Left cardiac atrium (tissue), 4 donors: ENCODE data around the gene LCAT. TPM values are rescaled to one million over a fixed set of nuclear protein-coding genes. Genes with fewer than 3 reads are reported as not detected.

ENCODE experiments used
- ATAC-seq, 2 donors: fragments of 200-7000 bp; cut with Tn5 transposase; one replicate each; pipeline ENCODE4 v1.9.1; 2020; ENCODE audit warnings: mild to moderate bottlenecking in 2 of 2, moderate library complexity in 2 of 2
- DNase-seq: peaks from one replicate; pipeline ENCODE4 v3.0.0-alpha.2; 2020
- intact Hi-C, 2 donors: fragments of 100-400 bp; cut with DNase I; formaldehyde crosslinking; loops; one replicate each; pipeline versions ENCODE4 v1.14.1 to v1.15.1; 2022 to 2023
- total RNA-seq, 2 donors: library from RNA; stranded (reverse); fragmentation: NEBNext Ultra II Directional; extraction: Animal tissue kit (Norgen Biotek cat#: 25700); gene quantifications; one replicate each; pipeline ENCODE4 v1.2.1, GENCODE V29; 2021
- donor health status: DM: no; HTN: yes; CAD: no.
- donor health status: DM: no; HTN: yes; CAD: no; lungs with severe emphysema.
- donor health status: DM: yes; HTN: yes; CAD: no.
- donor health status: Dilated cardiomyopathy.

The LCAT gene
- total RNA-seq, 2 donors from 2014 or later: 12.8 to 22.6 TPM

DNA sequence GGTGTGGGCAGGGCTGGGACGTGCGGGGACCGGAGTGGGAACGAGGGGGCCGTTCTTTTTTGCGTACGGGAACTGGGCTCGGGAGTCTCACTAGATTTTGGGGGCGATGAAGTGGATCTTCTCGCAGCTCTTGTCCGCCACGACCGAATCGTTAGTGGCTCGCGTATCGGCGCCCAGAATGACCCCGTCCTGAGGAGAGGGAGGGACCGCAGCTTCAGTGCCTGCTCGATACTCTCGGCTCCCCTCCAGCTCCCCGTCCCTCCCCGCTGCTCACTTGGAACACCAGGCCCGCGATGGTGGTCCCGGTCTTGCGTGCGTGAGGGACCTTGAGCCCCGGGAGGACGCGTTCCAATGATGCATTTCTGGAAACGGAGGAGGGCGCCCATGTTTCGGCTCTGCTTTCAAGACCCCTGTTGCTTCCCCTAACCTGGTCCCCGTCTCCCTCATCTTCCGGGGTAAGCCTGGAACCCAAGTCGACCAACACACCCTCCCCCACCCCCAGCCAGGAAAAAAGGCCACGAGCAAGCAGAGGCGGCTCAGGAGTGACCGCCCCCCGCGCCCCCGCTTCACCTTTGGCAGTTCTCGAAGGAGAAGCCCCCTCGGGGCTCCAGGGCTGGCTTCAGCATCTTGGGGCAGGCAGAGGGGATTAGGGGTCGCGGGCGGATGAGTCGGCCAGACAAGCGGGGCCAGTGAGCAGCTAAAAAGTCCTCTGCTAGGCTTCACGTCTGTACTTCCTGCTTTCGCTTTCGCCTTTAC is 7.6 kb downstream of the LCAT start, which contains the start of gene PSMB10:
Gene PSMB10 (minus strand): TSS at position 727 of the 756 bp plus-strand sequence. CDS start 101 bp downstream, at position 626.
- intact Hi-C loops: no loop called here
- DNase-seq (peak; percentile 70), ATAC-seq (peak; percentile 24 to 38)

DNA sequence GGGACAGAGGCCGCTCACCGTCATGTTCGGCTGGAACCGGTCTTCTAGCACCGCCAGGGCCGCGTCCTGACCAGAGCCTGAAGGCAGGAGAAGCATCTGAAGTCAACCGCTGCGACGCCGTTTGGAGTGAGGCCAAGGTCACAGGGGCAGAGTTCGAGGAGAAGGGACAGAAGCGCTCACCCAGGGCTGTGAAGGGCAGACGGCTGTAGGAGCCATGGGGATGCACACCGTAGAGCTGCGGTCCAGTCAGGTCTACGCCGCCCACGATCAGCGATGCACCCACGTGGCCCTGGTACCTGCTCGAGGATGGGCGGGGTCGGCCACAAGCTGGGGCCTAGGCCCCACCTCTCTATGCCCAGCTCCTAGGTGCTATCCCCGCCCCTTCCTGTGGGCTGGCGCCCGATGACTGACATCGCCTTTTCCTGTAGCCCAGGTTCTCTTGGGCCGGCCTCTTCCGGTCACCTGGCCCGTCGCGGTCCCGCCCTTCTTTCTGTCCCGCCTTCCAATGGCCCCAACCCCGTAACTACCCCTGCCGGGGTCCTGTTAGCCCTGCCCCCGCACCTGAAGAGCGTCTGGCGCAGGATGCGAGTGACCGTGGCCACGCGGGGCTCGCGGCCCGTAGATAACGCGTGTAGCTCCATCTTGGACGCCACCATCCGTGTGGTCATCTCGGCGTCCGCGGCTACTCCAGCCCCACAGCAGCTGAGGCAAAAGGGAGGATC is 8.4 kb downstream of the LCAT start:
- ATAC-seq (peak; percentile 93 to 94), DNase-seq (peak; percentile 96)
- intact Hi-C loops: no loop called here

DNA sequence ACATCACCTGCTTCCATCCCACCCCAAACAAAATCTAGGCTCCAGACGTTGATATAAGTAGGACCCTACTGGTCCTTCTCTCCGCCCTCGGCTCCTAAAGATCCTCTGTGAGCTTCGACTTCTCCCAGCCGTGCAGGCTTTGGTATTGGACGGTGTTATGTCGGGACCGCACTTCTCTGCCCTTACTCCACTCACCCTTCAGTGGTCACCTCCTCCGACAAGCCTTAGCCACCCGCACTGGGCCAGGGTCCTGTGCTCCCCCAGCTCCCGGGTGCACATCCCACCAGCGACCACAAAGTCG is 8.9 kb downstream of the LCAT start:
- intact Hi-C loops: no loop called here
- ATAC-seq (peak; percentile 1 to 2), DNase-seq (no peak)

DNA sequence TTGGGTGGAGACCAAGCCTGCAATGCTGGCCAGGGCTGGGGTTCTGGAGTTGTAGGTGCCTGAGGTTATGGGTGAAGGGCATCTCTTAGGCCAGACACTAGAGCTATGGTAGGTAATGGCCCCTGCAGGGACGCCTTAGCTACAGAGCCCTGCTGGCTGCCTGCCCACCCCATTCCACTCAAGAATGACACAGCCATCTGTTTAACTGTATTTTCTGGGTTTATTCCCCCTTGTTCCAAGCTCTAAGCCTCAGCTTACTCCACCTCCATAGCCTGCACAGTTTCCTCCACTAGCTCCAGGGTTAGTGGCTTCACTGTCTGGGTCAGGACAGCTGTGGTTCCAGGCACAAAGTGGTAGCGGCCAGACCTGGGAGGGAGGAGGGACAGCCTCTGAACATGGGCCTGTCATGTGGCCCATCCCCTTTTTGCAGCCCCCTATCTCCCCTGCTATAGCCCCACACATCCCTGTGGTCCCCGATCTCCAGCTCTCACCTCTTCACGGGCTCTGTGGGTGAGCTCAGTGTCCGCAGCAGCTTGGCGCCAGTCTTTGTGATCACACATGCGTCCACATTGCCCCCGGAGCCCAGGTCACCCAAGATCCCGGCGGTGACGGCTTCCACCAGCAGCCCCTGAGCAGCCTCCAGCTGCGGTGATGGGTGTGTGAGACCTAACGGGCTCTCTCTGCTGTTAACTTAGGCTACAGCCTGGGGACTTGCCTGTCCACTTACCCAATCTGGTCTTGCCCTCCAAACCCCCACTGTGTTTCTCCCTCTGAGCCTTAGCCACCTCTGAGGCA is 9.4 kb downstream of the LCAT start:
- intact Hi-C loops: no loop called here
- DNase-seq: no peak
- no peak for ATAC-seq

GRCh38 chr16:67933805-67934204 is 10.1 kb downstream of the LCAT start:
- intact Hi-C loops: no loop called here
- DNase-seq (no peak), ATAC-seq (no peak)

- ATAC-seq (no peak), DNase-seq (no peak)
- intact Hi-C loops: no loop called here
Observed at GRCh38 chr16:67932462-67932840, 11.5 kb downstream of the LCAT start.

GRCh38 chr16:67931712-67932461 is 12.0 kb downstream of the LCAT start, which contains the start of gene CTRL:
CTRL (minus strand) TSS chr16:67931862; CDS start chr16:67931852, 10 bp downstream.
- no peak for ATAC-seq
- intact Hi-C loops: no loop called here

DNA sequence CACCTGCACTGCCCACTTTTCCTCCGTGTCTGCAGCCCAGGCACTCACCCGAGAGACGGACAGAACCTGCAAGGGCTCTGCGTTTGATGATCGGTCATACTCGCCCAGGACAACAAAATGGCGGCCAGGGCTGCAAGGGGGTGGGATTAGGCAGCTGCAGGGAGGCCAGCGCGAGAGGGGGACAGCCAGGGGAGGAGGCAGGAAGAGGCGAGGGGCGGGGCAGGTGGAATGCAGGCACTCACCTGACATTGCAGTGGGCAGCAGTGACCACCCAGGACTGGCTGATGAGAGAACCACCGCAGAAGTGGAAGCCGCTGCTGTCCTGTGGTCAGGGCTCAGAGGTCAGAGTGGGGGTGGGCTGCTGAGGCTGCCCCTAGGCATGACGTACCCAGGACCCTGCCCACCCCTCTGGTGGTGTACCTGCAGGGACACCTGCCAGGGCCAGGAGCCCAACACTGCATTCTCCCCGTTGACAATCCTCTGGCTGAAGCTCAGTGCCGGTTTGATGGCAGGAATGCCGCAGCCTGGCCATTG is 13.2 kb downstream of the LCAT start:
- no peak for DNase-seq
- intact Hi-C loops: no loop called here
- ATAC-seq: no peak

More at GRCh38 chr16:67931712-67932461, 12.0 kb downstream of the LCAT start, which contains the start of gene CTRL:
- no peak for DNase-seq

GRCh38 chr16:67930191-67930590 is 13.7 kb downstream of the LCAT start:
- no peak for DNase-seq
- intact Hi-C loops: no loop called here
- ATAC-seq: no peak

DNA sequence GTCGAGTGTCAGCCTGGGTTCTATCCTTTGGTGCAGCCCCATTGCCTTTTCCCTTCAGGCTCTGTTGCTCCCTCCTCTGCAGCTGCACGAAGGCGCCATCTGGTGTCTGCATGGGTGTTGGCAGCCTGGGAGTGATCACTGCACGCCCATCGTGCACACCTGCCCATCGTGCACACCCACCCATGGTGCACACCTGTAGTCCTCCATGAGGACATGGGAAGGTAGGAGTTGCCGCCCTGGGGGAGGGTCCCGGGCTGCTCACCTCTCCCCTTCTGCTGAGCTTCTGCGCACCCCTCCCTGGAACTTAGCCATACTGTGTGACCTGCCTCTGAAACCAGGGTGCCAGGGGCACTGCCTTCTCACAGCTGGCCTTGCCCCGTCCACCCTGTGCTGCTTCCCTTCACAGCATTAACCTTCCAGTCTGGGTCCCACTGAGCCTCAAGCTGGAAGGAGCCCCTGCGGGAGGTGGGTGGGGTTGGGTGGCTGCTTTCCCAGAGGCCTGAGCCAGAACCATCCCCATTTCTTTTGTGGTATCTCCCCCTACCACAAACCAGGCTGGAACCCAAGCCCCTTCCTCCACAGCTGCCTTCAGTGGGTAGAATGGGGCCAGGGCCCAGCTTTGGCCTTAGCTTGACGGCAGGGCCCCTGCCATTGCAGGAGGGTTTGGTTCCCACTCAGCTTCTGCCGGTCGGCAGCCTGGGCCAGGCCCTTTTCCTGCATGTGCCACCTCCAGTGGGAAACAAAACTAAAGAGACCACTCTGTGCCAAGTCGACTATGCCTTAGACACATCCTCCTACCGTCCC is 15.2 kb downstream of the LCAT start:
- ATAC-seq: peak; percentile 63 to 68
- peak; percentile 69 for DNase-seq
- intact Hi-C loops: loop anchor here (2.0 to 10.0 kb wide), 4 partner anchors 46 to 254 kb away; partner anchors contain the start of gene NRN1L (in 2 of the 2)

GRCh38 chr16:67928147-67928546 is 15.8 kb downstream of the LCAT start:
- intact Hi-C loops: loop anchor here (2.0 to 10.0 kb wide), 4 partner anchors 46 to 253 kb away; partner anchors contain the start of gene NRN1L (in 2 of the 2)

GRCh38 chr16:67927131-67927941 is 16.6 kb downstream of the LCAT start:
- intact Hi-C loops: loop anchor here (5.0 to 10.0 kb wide), 3 partner anchors 45 to 253 kb away; partner anchors contain the start of gene NRN1L (in 2 of the 2)
- no peak for ATAC-seq
- no peak for DNase-seq

More at GRCh38 chr16:67928147-67928546, 15.8 kb downstream of the LCAT start:
- no peak for DNase-seq
- no peak for ATAC-seq

DNA sequence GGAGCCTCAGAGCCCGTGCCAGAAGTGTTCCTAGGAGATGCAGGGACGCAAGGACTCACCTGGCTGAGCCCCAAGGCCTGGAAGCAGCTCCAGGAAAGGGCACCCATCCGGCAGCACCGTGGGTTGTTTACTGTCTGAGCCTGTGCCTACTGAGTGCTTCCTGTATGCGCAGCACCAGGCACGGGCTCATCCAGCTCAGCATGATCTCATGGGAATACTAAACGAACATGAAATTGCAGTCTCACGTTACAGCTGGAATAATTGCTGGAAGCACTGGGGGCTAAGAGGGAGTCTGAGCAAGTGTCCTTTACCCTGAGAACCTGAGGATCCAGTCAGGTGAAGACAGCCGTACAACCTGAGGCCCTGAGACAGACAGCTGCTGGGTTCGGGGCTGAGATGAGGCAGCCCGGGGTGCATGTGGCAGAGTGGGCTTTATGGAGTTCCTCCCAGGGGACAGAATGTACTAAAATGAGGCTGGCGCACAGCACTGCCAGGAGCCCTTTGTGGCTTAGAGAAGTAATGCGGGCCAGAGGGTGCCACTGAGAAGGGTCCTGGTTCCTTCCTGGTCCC is 17.7 kb downstream of the LCAT start:
- ATAC-seq (no peak), DNase-seq (no peak)
- intact Hi-C loops: loop anchor here (5.0 to 10.0 kb wide), 3 partner anchors 44 to 251 kb away; partner anchors contain the start of gene NRN1L (in 2 of the 2)

DNA sequence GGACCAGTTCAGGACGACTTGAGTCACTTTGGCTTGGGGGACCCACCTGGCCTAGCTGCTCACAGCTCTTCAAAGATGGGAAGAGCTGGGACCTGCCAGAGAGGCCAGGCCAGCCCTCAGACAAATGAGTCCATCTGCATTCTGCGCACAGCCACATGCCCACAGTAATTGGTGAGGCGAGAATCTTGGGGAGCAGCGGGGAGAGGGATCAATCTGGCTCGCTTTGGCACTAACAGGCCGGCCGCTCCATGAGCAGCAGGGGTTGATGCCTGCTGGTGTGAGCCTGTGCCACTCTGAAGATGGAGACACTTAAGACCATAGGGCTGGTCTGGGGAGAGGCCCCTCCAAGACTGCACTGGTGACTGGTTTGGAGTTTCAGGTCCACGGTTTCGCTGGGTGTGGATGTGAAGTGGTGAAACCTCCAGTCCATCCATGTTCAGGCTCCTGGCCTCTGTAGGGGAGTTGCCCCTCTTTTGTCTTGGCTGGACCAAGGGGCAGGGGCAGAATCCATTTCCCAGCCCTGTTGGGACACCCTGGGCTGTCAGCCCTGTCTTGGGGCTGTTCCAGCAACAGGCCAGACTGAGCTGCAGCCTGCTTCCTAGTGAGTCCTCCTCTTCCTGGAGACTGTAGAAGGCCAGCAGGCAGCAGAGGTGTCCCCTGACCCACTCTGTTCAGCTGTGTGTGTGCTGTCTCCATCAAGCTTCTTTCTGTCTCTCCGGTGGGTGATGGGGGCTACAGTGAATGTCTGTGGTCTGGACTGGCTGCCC is 19.6 kb downstream of the LCAT start:
- ATAC-seq (peak in 1 of 2 donors; percentile 27), DNase-seq (no peak)
- intact Hi-C loops: loop anchor here (5.0 to 10.0 kb wide), 2 partner anchors 92 to 250 kb away; no protein-coding TSS in a partner anchor

DNA sequence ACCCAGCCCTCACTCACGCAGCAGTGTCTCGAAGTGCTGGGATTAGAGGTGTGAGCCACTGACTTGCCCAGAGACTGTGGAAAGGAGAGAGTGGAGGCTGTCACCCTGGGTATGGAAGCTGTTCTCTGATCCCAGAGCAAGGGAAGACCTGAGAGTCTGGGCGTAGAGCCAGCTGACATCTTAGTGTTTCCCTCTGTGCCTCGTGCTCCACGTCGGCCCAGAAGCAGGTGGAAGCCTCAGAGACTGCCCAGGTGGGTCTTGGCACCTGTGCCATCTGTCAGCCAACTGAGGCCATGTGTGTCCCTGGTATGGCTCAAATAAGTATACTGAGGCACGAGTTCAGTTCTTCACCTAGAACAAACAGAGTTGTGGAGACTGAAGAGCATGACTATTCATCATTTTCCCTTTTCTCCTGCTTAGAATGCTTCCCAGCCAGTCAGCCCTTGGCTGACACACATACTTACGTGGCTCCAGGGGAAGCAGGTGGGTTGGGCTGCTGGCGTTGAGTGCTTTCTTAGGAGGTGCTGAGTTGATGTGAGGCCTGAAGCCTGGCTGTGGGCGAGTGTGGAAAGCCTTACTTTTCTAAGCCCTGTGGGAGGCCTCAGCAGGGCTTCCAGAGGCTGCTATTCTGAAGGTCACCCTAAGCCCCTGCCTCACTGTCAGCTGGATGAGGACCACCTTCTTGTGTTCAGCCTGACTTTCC is 20.4 kb downstream of the LCAT start:
- intact Hi-C loops: loop anchor here (5.0 to 10.0 kb wide), 2 partner anchors 91 to 249 kb away; no protein-coding TSS in a partner anchor
- DNase-seq (no peak), ATAC-seq (peak in 1 of 2 donors; percentile 43)
